BLaER1 treated with 17β-estradiol and CSF1 and Interleukin-3, amounts not matched to agents 10 nM and 100 nM (cell line): ENCODE data around the gene SFMBT2.
"Not testable (repeated sequence)": the region's sequence is repeated elsewhere in the genome, so short reads cannot be mapped to it uniquely, and the experiment has no call there.

Experiments used
- H3K27ac ChIP-seq, 11 experiments: shearing (Covaris generic); formaldehyde crosslinking; 2 replicates each; pipeline ENCODE4 v1.8.1; 2022
- H3K27me3 ChIP-seq, 11 experiments: shearing (Covaris generic); formaldehyde crosslinking; 2 replicates each; pipeline ENCODE4 v1.8.1; 2022
- H3K36me3 ChIP-seq, 11 experiments: shearing (Covaris generic); formaldehyde crosslinking; 2 replicates each; pipeline ENCODE4 v1.8.1; 2022
- H3K4me1 ChIP-seq, 10 experiments: shearing (Covaris generic); formaldehyde crosslinking; 2 replicates each; pipeline ENCODE4 v1.8.1; 2022
- H3K4me2 ChIP-seq, 11 experiments: shearing (Covaris generic); formaldehyde crosslinking; 2 replicates each; pipeline ENCODE4 v1.8.1; 2022
- H3K4me3 ChIP-seq, 10 experiments: shearing (Covaris generic); formaldehyde crosslinking; 2 replicates each; pipeline ENCODE4 v1.8.1; 2022
- H3K9ac ChIP-seq, 11 experiments: shearing (Covaris generic); formaldehyde crosslinking; 2 replicates each; pipeline ENCODE4 v1.8.1; 2022
- H3K9me3 ChIP-seq, 11 experiments: shearing (Covaris generic); formaldehyde crosslinking; replicated peaks in 1 of 11; 2 replicates each; pipeline ENCODE4 v1.8.1; 2022
- H4K20me1 ChIP-seq, 11 experiments: shearing (Covaris generic); formaldehyde crosslinking; 2 replicates each; pipeline ENCODE4 v1.8.1; 2022
- Cebpa-rat ChIP-seq, 11 experiments: shearing (Covaris generic); IDR thresholded peaks; 2 replicates each; pipeline ENCODE4 v1.8.1; 2022

SFMBT2 gene

GRCh38 chr10:7389844-7390243 lies 21.0 kb downstream of the SFMBT2 start:
- Histone ChIP-seq H3K4me1 (peaks cover 36 to 64% (median 54%) of the 10 kb centered on the region in 10 experiments), H3K4me3 (no peak overlapping the region), H3K27me3 (no peaks in the 10 kb centered on the region), H3K36me3 (peaks cover 0 to 73% (median 44%) of the 10 kb centered on the region in 11 experiments; a peak in 16 of 22 replicates), H4K20me1 (peaks cover 0 to 97% (median 94%) of the 10 kb centered on the region in 11 experiments; a peak in 20 of 22 replicates), H3K9me3 (peaks cover 0 to 7% (median 0%) of the 10 kb centered on the region in 11 experiments; a peak in 3 of 22 replicates), H3K9ac (no peak overlapping the region), H3K4me2 (peak overlapping the region in 10 of 11 experiments; percentile 17 to 50 (median 32); a peak in 18 of 22 replicates), H3K27ac (no peak overlapping the region)
- no peak for TF ChIP-seq Cebpa-rat (IDR thresholded peaks at IDR 0.05)

- Histone ChIP-seq H4K20me1 (peaks cover 0 to 97% (median 94%) of the 10 kb centered on the region in 11 experiments; a peak in 20 of 22 replicates), H3K9ac (no peak overlapping the region), H3K4me1 (peaks cover 36 to 64% (median 54%) of the 10 kb centered on the region in 10 experiments), H3K4me3 (no peak overlapping the region), H3K9me3 (peaks cover 0 to 7% (median 0%) of the 10 kb centered on the region in 11 experiments; a peak in 2 of 22 replicates), H3K27me3 (no peaks in the 10 kb centered on the region), H3K27ac (no peak overlapping the region), H3K36me3 (peaks cover 0 to 73% (median 44%) of the 10 kb centered on the region in 11 experiments; a peak in 15 of 22 replicates), H3K4me2 (peak overlapping the region in 10 of 11 experiments; percentile 17 to 59 (median 37); a peak in 17 of 22 replicates)
- TF ChIP-seq Cebpa-rat (IDR thresholded peaks at IDR 0.05) = no peak
Measured at GRCh38 chr10:7389346-7389745, 21.5 kb downstream of the SFMBT2 start.

GRCh38 chr10:7388602-7389001 lies 22.2 kb downstream of the SFMBT2 start:
- peaks cover 0 to 97% (median 94%) of the 10 kb centered on the region in 11 experiments; a peak in 20 of 22 replicates for H4K20me1 ChIP-seq
- H3K4me2 ChIP-seq = peak overlapping the region in 7 of 11 experiments; percentile 5 to 59 (median 35); a peak in 7 of 22 replicates
- no peaks in the 10 kb centered on the region for H3K27me3 ChIP-seq
- H3K4me1 ChIP-seq = peaks cover 36 to 62% (median 54%) of the 10 kb centered on the region in 10 experiments
- H3K9me3 ChIP-seq = peaks cover 0 to 2% (median 0%) of the 10 kb centered on the region in 11 experiments; a peak in 2 of 22 replicates
- no peak overlapping the region for H3K27ac ChIP-seq
- H3K4me3 ChIP-seq = no peak overlapping the region
- no peak for TF ChIP-seq Cebpa-rat (IDR thresholded peaks at IDR 0.05)
- no peak overlapping the region for H3K9ac ChIP-seq
- H3K36me3 ChIP-seq = peaks cover 0 to 72% (median 40%) of the 10 kb centered on the region in 11 experiments; a peak in 15 of 22 replicates

GRCh38 chr10:7388149-7388548 lies 22.7 kb downstream of the SFMBT2 start:
- not testable (repeated sequence) for H3K27me3 ChIP-seq, H3K4me3 ChIP-seq, H3K27ac ChIP-seq, H3K9me3 ChIP-seq, H3K9ac ChIP-seq
- peaks cover 0 to 73% (median 42%) of the 10 kb centered on the region in 11 experiments; a peak in 15 of 22 replicates for H3K36me3 ChIP-seq
- peaks cover 0 to 97% (median 94%) of the 10 kb centered on the region in 11 experiments; a peak in 20 of 22 replicates for H4K20me1 ChIP-seq
- H3K4me2 ChIP-seq = peak overlapping the region in 10 of 11 experiments; percentile 24 to 59 (median 46); a peak in 17 of 22 replicates
- peaks cover 36 to 61% (median 54%) of the 10 kb centered on the region in 10 experiments for H3K4me1 ChIP-seq

GRCh38 chr10:7385114-7385513 lies 25.7 kb downstream of the SFMBT2 start:
- Histone ChIP-seq H3K4me1 (peaks cover 32 to 54% (median 45%) of the 10 kb centered on the region in 10 experiments), H4K20me1 (peaks cover 5 to 100% (median 98%) of the 10 kb centered on the region in 11 experiments; a peak in 21 of 22 replicates), H3K9ac (no peak overlapping the region), H3K36me3 (peaks cover 11 to 88% (median 69%) of the 10 kb centered on the region in 11 experiments; a peak in 20 of 22 replicates), H3K27ac (peak overlapping the region in 2 of 11 experiments; percentile 30 to 42; a peak in 3 of 22 replicates), H3K4me3 (no peak overlapping the region), H3K27me3 (no peaks in the 10 kb centered on the region), H3K4me2 (no peak overlapping the region), H3K9me3 (no peaks in the 10 kb centered on the region)
- TF ChIP-seq Cebpa-rat (IDR thresholded peaks at IDR 0.05) = no peak

GRCh38 chr10:7383442-7383841 lies 27.4 kb downstream of the SFMBT2 start:
- TF ChIP-seq Cebpa-rat (IDR thresholded peaks at IDR 0.05) = no peak
- Histone ChIP-seq H3K36me3 (peaks cover 11 to 99% (median 81%) of the 10 kb centered on the region in 11 experiments; a peak in 20 of 22 replicates), H3K27ac (no peak overlapping the region), H3K4me3 (no peak overlapping the region), H3K4me1 (peaks cover 21 to 43% (median 35%) of the 10 kb centered on the region in 10 experiments), H3K9ac (no peak overlapping the region), H4K20me1 (peaks cover 5 to 99% (median 89%) of the 10 kb centered on the region in 11 experiments; a peak in 19 of 22 replicates), H3K27me3 (no peaks in the 10 kb centered on the region), H3K9me3 (peaks cover 0 to 3% (median 0%) of the 10 kb centered on the region in 11 experiments; a peak in 2 of 22 replicates), H3K4me2 (no peak overlapping the region)

- Histone ChIP-seq H3K27me3 (no peaks in the 10 kb centered on the region), H4K20me1 (peaks cover 5 to 72% (median 62%) of the 10 kb centered on the region in 11 experiments; a peak in 19 of 22 replicates), H3K36me3 (peaks cover 15 to 99% (median 89%) of the 10 kb centered on the region in 11 experiments), H3K27ac (no peak overlapping the region), H3K9me3 (peaks cover 5 to 29% (median 18%) of the 10 kb centered on the region in 11 experiments; a peak in 17 of 22 replicates), H3K4me2 (no peak overlapping the region), H3K4me1 (peaks cover 0 to 17% (median 9%) of the 10 kb centered on the region in 10 experiments; a peak in 14 of 20 replicates), H3K4me3 (no peak overlapping the region), H3K9ac (no peak overlapping the region)
- no peak for TF ChIP-seq Cebpa-rat (IDR thresholded peaks at IDR 0.05)
Measured at GRCh38 chr10:7380704-7381241, 30.1 kb downstream of the SFMBT2 start.

GRCh38 chr10:7378602-7379403 lies 32.0 kb downstream of the SFMBT2 start:
- no peak for TF ChIP-seq Cebpa-rat (IDR thresholded peaks at IDR 0.05)
- Histone ChIP-seq H3K36me3 (peaks cover 34 to 100% (median 98%) of the 10 kb centered on the region in 11 experiments), H3K4me3 (no peak overlapping the region), H3K27me3 (no peaks in the 10 kb centered on the region), H3K27ac (peak overlapping the region in 2 of 11 experiments; percentile 8 to 11; a peak in 2 of 22 replicates), H3K4me1 (peaks cover 0 to 14% (median 7%) of the 10 kb centered on the region in 10 experiments; a peak in 11 of 20 replicates), H3K9ac (no peak overlapping the region), H3K4me2 (peak overlapping the region in 7 of 11 experiments; percentile 3 to 42 (median 16); a peak in 4 of 22 replicates), H4K20me1 (peaks cover 5 to 52% (median 43%) of the 10 kb centered on the region in 11 experiments; a peak in 17 of 22 replicates), H3K9me3 (peaks cover 19 to 48% (median 38%) of the 10 kb centered on the region in 11 experiments)
